ENCODE data around the gene LRRC55.

Gene LRRC55

GRCh38 chr11:57158599-57158998, 23.2 kb upstream of the LRRC55 start:
- Histone ChIP-seq H3K27me3 (ENCODE audit: control insufficient read depth in 3 of 3, insufficient read depth in 3 of 3, low read depth in 1 of 3, low read length in 3 of 3) (no peaks in the 10 kb centered on the region), H3K14ac (ENCODE audit: low read length) (no peak overlapping the region), H3K4me1 (ENCODE audit: control insufficient read depth in 2 of 2, insufficient read depth in 1 of 2, low read depth in 1 of 2, low read length in 2 of 2) (peaks cover 10 to 18% of the 10 kb centered on the region in 2 donors), H3K9ac (ENCODE audit: low read depth, low read length, poor library complexity) (no peak overlapping the region), H2BK15ac (ENCODE audit: low read length) (no peak overlapping the region), H2BK120ac (ENCODE audit: low read depth, low read length) (no peak overlapping the region), H3K4me3 (ENCODE audit: low read length in 2 of 2) (no peak overlapping the region), H3K79me1 (ENCODE audit: low read depth, low read length) (no peaks in the 10 kb centered on the region), H2BK5ac (ENCODE audit: low read length) (no peak overlapping the region), H2BK12ac (ENCODE audit: low read length) (no peak overlapping the region), H3K9me3 (replicated peaks in 1 of 2; ENCODE audit: control insufficient read depth in 2 of 2, insufficient read depth in 1 of 2, low read depth in 1 of 2, low read length in 2 of 2) (no peaks in the 10 kb centered on the region), H2AFZ (ENCODE audit: low read length) (no peak overlapping the region), H3K27ac (replicated peaks; ENCODE audit: low read length) (no peak overlapping the region), H3K4me2 (ENCODE audit: insufficient read depth, low read length, poor library complexity, severe bottlenecking) (no peak overlapping the region), H3K23ac (ENCODE audit: low read depth, low read length, poor library complexity) (no peak overlapping the region), H4K8ac (ENCODE audit: low read depth, low read length) (no peak overlapping the region), H4K91ac (ENCODE audit: low read depth, low read length, poor library complexity) (no peak overlapping the region), H3K4ac (ENCODE audit: low read length) (no peak overlapping the region), H3K36me3 (replicated peaks in 1 of 2; ENCODE audit: control insufficient read depth in 2 of 2, insufficient read depth in 2 of 2, low read length in 2 of 2) (no peaks in the 10 kb centered on the region), H2AK5ac (ENCODE audit: low read depth, low read length) (no peak overlapping the region), H3K18ac (ENCODE audit: low read length) (no peak overlapping the region)
- no peak for DNase-seq (ENCODE audit: low spot score)
- WGBS, 2 donors (ENCODE audit: extremely low coverage in 2 of 2, insufficient read length in 2 of 2, insufficient replicate concordance in 1 of 2) = no CpG with 5 or more reads among the region's 1 CpG

GRCh38 chr11:57160665-57161064, 21.1 kb upstream of the LRRC55 start:
- Histone ChIP-seq H3K36me3 (replicated peaks in 1 of 2; ENCODE audit: control insufficient read depth in 2 of 2, insufficient read depth in 2 of 2, low read length in 2 of 2) (no peaks in the 10 kb centered on the region), H3K18ac (ENCODE audit: low read length) (no peak overlapping the region), H3K14ac (ENCODE audit: low read length) (no peak overlapping the region), H4K8ac (ENCODE audit: low read depth, low read length) (no peak overlapping the region), H2BK15ac (ENCODE audit: low read length) (no peak overlapping the region), H3K27ac (replicated peaks; ENCODE audit: low read length) (no peak overlapping the region), H2BK120ac (ENCODE audit: low read depth, low read length) (no peak overlapping the region), H3K4me1 (ENCODE audit: control insufficient read depth in 2 of 2, insufficient read depth in 1 of 2, low read depth in 1 of 2, low read length in 2 of 2) (peaks cover 8 to 14% of the 10 kb centered on the region in 2 donors), H3K4me3 (ENCODE audit: low read length in 2 of 2) (no peak overlapping the region), H3K9ac (ENCODE audit: low read depth, low read length, poor library complexity) (no peak overlapping the region), H2AFZ (ENCODE audit: low read length) (no peak overlapping the region), H2BK12ac (ENCODE audit: low read length) (no peak overlapping the region), H2BK5ac (ENCODE audit: low read length) (no peak overlapping the region), H4K91ac (ENCODE audit: low read depth, low read length, poor library complexity) (no peak overlapping the region), H3K9me3 (replicated peaks in 1 of 2; ENCODE audit: control insufficient read depth in 2 of 2, insufficient read depth in 1 of 2, low read depth in 1 of 2, low read length in 2 of 2) (no peaks in the 10 kb centered on the region), H2AK5ac (ENCODE audit: low read depth, low read length) (no peak overlapping the region), H3K79me1 (ENCODE audit: low read depth, low read length) (no peaks in the 10 kb centered on the region), H3K4me2 (ENCODE audit: insufficient read depth, low read length, poor library complexity, severe bottlenecking) (no peak overlapping the region), H3K27me3 (ENCODE audit: control insufficient read depth in 3 of 3, insufficient read depth in 3 of 3, low read depth in 1 of 3, low read length in 3 of 3) (no peaks in the 10 kb centered on the region), H3K4ac (ENCODE audit: low read length) (no peak overlapping the region), H3K23ac (ENCODE audit: low read depth, low read length, poor library complexity) (no peak overlapping the region)
- no peak for DNase-seq (ENCODE audit: low spot score)
- no CpG with 5 or more reads among the region's 2 CpGs for WGBS, 2 donors (ENCODE audit: extremely low coverage in 2 of 2, insufficient read length in 2 of 2, insufficient replicate concordance in 1 of 2)

GRCh38 chr11:57161351-57161750, 20.4 kb upstream of the LRRC55 start:
- no peaks in the 10 kb centered on the region for H3K36me3 ChIP-seq (replicated peaks in 1 of 2; ENCODE audit: control insufficient read depth in 2 of 2, insufficient read depth in 2 of 2, low read length in 2 of 2)
- H2BK15ac ChIP-seq (ENCODE audit: low read length) = no peak overlapping the region
- H3K14ac ChIP-seq (ENCODE audit: low read length) = no peak overlapping the region
- H4K8ac ChIP-seq (ENCODE audit: low read depth, low read length) = no peak overlapping the region
- no peak overlapping the region for H3K18ac ChIP-seq (ENCODE audit: low read length)
- no peaks in the 10 kb centered on the region for H3K27me3 ChIP-seq (ENCODE audit: control insufficient read depth in 3 of 3, insufficient read depth in 3 of 3, low read depth in 1 of 3, low read length in 3 of 3)
- no peak overlapping the region for H3K27ac ChIP-seq (replicated peaks; ENCODE audit: low read length)
- H2BK5ac ChIP-seq (ENCODE audit: low read length) = no peak overlapping the region
- no peak overlapping the region for H2AK5ac ChIP-seq (ENCODE audit: low read depth, low read length)
- no peaks in the 10 kb centered on the region for H3K9me3 ChIP-seq (replicated peaks in 1 of 2; ENCODE audit: control insufficient read depth in 2 of 2, insufficient read depth in 1 of 2, low read depth in 1 of 2, low read length in 2 of 2)
- no peak overlapping the region for H2BK120ac ChIP-seq (ENCODE audit: low read depth, low read length)
- no peaks in the 10 kb centered on the region for H3K79me1 ChIP-seq (ENCODE audit: low read depth, low read length)
- no peak overlapping the region for H3K4me2 ChIP-seq (ENCODE audit: insufficient read depth, low read length, poor library complexity, severe bottlenecking)
- H3K23ac ChIP-seq (ENCODE audit: low read depth, low read length, poor library complexity) = no peak overlapping the region
- no peak for DNase-seq (ENCODE audit: low spot score)
- H2BK12ac ChIP-seq (ENCODE audit: low read length) = no peak overlapping the region
- no peak overlapping the region for H3K4ac ChIP-seq (ENCODE audit: low read length)
- H2AFZ ChIP-seq (ENCODE audit: low read length) = no peak overlapping the region
- no peak overlapping the region for H4K91ac ChIP-seq (ENCODE audit: low read depth, low read length, poor library complexity)
- H3K9ac ChIP-seq (ENCODE audit: low read depth, low read length, poor library complexity) = no peak overlapping the region
- no peak overlapping the region for H3K4me3 ChIP-seq (ENCODE audit: low read length in 2 of 2)
- peaks cover 4 to 9% of the 10 kb centered on the region in 2 donors for H3K4me1 ChIP-seq (ENCODE audit: control insufficient read depth in 2 of 2, insufficient read depth in 1 of 2, low read depth in 1 of 2, low read length in 2 of 2)
- WGBS, 2 donors (ENCODE audit: extremely low coverage in 2 of 2, insufficient read length in 2 of 2, insufficient replicate concordance in 1 of 2) = no CpG with 5 or more reads among the region's 5 CpGs

- no peak overlapping the region for H2BK12ac ChIP-seq (ENCODE audit: low read length)
- H3K4me2 ChIP-seq (ENCODE audit: insufficient read depth, low read length, poor library complexity, severe bottlenecking) = no peak overlapping the region
- no peak overlapping the region for H2BK5ac ChIP-seq (ENCODE audit: low read length)
- H2AFZ ChIP-seq (ENCODE audit: low read length) = no peak overlapping the region
- no CpG with 5 or more reads among the region's 6 CpGs for WGBS, 2 donors (ENCODE audit: extremely low coverage in 2 of 2, insufficient read length in 2 of 2, insufficient replicate concordance in 1 of 2)
- no peak overlapping the region for H3K23ac ChIP-seq (ENCODE audit: low read depth, low read length, poor library complexity)
- H2BK15ac ChIP-seq (ENCODE audit: low read length) = no peak overlapping the region
- H3K18ac ChIP-seq (ENCODE audit: low read length) = no peak overlapping the region
- no peak for DNase-seq (ENCODE audit: low spot score)
- no peaks in the 10 kb centered on the region for H3K79me1 ChIP-seq (ENCODE audit: low read depth, low read length)
- no peak overlapping the region for H3K9ac ChIP-seq (ENCODE audit: low read depth, low read length, poor library complexity)
- H3K4ac ChIP-seq (ENCODE audit: low read length) = no peak overlapping the region
- no peak overlapping the region for H2AK5ac ChIP-seq (ENCODE audit: low read depth, low read length)
- no peak overlapping the region for H3K14ac ChIP-seq (ENCODE audit: low read length)
- no peak overlapping the region for H4K8ac ChIP-seq (ENCODE audit: low read depth, low read length)
- H3K27ac ChIP-seq (replicated peaks; ENCODE audit: low read length) = no peak overlapping the region
- H3K4me3 ChIP-seq (ENCODE audit: low read length in 2 of 2) = no peak overlapping the region
- no peak overlapping the region for H4K91ac ChIP-seq (ENCODE audit: low read depth, low read length, poor library complexity)
- H3K9me3 ChIP-seq (replicated peaks in 1 of 2; ENCODE audit: control insufficient read depth in 2 of 2, insufficient read depth in 1 of 2, low read depth in 1 of 2, low read length in 2 of 2) = no peaks in the 10 kb centered on the region
- peaks cover 0 to 5% of the 10 kb centered on the region in 2 donors for H3K4me1 ChIP-seq (ENCODE audit: control insufficient read depth in 2 of 2, insufficient read depth in 1 of 2, low read depth in 1 of 2, low read length in 2 of 2)
- H2BK120ac ChIP-seq (ENCODE audit: low read depth, low read length) = no peak overlapping the region
- H3K36me3 ChIP-seq (replicated peaks in 1 of 2; ENCODE audit: control insufficient read depth in 2 of 2, insufficient read depth in 2 of 2, low read length in 2 of 2) = no peaks in the 10 kb centered on the region
- H3K27me3 ChIP-seq (ENCODE audit: control insufficient read depth in 3 of 3, insufficient read depth in 3 of 3, low read depth in 1 of 3, low read length in 3 of 3) = no peaks in the 10 kb centered on the region
Observed at GRCh38 chr11:57162179-57162898, 19.4 kb upstream of the LRRC55 start.
